COLO668 (cell line): ENCODE data around the gene TANC1.

Experiments used
- DNase-seq: peaks from one replicate; lab custom pipeline; 2025; ENCODE audit not compliant: unreplicated experiment; lab: John Stamatoyannopoulos, UW

Gene TANC1

DNA sequence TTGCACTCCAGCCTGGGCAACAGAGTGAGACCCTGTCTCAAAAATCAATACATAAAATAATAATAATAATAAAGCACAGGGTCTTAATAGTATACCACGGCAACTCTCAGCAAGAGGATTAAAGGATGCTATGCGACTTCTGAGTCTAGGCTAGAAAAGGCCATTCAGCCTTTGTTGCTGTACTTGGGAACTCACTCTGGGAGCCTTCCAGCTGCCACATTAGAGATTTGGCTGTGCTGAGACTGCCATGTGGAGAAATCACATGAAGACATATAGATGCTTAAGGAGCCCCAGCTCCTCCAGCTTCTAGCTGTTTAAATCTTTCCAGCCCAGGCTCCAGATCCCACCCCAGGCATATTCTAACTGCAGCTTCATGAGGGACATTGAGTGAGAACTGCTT is 8.2 kb upstream of the TANC1 start:
- DNase-seq: no peak

DNA sequence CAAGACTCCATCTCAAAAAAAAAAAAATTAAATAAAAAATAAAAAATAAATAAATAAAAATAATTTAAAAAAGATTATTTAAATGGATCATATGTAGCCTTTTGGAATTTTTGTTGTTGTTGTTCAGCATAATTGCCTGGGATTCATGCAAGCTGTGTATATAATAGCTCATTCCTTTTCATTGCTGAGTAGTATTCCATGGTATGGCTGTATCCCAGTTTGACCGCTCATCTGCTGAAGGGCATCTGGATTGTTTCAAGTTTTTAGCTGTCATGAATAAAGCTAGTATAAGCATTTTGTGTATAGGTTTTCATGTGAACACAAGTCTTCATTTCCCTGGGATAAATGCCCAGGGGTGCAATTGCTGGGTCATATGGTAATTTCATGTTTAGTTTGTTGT is 6.4 kb upstream of the TANC1 start:
- no peak for DNase-seq

DNA sequence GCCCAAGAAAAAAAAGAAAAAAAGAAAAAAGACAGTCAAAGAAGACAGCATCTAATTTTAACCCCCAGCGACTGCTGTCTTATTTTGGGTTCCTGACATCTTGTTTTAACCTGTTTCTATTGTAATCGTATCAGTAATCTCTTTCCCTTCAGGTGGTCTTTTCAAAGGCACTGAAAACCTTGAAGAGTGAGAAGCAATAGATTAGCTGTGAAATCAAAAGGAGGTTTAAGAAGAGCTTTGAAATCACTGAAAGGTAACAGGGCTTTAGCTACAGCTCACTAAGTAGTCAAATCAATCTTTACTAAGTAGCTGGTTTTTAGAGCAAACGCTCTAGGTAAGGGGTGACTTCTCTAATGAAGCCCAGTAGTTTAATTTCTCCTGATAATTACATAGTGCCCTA is 5.4 kb upstream of the TANC1 start:
- no peak for DNase-seq

- no peak for DNase-seq
These were observed 3.3 kb upstream of the TANC1 start for GRCh38 chr2:158965107-158965506.

GRCh38 chr2:158965641-158966040 is 2.8 kb upstream of the TANC1 start:
- no peak for DNase-seq

DNA sequence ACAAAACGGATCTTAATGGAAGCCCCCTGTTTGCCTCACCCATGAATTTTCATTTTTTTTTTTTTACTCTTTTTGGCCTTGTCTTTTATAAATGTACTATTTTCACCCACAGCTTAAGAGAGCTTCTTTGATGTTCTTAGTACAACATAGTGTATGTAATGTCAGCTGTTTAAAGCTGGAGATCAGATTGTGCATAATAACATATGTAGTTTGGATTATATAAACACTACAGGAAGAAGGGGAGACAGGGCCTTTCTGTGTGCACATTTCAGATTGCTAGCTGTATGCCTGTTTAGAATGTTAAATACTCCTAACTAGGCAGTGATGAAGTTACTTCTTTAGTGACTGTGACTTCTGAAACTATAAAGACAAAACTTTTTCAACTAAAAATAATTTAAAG is 2.1 kb upstream of the TANC1 start:
- DNase-seq: no peak

DNA sequence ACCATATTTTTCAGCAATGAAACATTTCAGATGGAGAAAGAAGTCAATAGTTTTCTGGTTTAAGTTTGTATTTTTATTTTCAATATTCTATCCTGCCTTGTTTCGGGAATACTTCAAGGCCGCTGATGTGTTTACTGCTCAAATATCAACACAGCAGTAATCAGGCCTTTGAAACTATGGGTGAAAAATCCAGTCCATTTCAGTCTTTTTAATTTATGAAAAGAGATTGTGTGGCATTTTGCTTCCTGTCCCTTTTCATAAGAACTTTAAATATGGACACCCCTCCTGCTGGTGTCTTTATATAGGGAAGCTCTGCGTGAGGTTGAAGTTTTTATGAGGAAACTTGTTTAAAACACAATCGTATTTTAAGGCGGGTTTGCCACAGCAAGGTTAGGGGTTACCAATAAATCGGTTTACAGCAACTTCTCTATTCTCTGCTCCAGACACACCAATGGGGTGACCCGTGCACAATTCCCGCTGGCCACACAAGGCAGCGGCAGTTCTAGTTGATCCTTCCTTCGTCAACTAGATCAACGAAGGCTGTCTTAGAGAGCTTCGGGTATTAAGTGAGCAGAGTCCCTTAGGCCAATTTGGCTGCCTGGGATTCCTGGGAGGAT is 1.2 kb upstream of the TANC1 start:
- no peak for DNase-seq

GRCh38 chr2:158967731-158968395 is 577 bp upstream of the TANC1 start:
- DNase-seq: no peak

- DNase-seq: no peak
These were observed 798 bp downstream of the TANC1 start for GRCh38 chr2:158969162-158969714.

GRCh38 chr2:158969715-158970240 is 1.3 kb downstream of the TANC1 start:
- DNase-seq: peak; percentile 50

- no peak for DNase-seq
These were observed 1.9 kb downstream of the TANC1 start for GRCh38 chr2:158970241-158970751.

DNA sequence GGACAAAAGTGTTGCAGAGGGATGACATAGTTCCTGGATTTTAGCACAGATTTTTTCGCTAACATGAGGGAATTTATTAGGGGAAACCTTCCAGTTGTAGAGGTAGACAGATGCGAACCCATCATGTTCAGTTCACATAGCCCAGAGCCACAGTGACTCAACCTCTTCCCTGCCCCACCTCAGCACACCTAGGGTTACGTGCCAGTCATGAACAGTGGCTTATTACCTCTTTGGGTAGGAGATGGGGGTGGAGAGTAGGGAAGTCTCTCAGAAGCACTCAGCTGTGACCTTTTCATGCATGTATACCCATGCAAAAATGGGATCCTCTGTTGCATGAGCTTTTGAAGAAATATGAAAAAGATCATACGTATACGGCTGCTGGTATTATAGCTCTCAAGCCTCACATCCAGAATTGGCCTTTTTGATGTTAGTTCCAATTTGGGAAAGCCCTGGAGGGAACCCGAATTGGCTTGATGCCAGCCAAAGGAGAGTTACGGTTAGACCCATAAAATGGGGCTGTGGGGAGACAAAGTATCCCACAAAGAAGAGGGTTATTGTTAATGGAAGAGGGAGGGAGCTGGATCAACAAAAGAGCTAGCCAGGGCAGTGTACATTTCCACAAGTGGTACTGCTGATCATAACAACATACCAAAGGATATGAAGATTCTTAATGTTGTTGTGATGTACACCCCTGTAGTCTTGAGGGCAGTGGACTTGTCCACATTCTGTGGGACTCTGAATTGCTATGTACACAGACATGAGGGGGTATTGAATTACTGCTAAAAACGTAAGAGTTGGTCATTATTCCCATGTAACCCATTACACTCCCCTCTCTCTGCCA is 4.9 kb downstream of the TANC1 start:
- peak; percentile 85 for DNase-seq

- DNase-seq: no peak
These were observed 7.0 kb downstream of the TANC1 start for GRCh38 chr2:158975271-158975921.

DNA sequence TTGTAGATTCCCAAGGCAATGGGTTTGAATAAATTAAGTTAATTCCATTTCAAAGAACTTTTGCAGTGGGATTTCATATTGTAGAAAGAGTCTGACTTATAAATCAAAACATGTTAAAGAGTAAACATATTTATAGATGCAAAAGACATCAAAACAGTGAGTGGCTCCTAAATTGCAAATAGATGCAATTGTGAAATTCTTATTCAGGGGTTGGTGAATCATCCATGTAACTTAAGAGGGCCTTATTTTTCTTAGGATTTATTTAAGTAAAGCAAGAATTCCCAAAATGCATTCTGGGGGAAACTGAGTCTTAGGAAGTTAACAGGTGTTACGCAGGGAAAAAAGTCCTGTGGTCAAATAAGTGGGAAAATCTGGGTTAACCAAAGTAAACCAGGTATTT is 11.3 kb downstream of the TANC1 start:
- no peak for DNase-seq

DNA sequence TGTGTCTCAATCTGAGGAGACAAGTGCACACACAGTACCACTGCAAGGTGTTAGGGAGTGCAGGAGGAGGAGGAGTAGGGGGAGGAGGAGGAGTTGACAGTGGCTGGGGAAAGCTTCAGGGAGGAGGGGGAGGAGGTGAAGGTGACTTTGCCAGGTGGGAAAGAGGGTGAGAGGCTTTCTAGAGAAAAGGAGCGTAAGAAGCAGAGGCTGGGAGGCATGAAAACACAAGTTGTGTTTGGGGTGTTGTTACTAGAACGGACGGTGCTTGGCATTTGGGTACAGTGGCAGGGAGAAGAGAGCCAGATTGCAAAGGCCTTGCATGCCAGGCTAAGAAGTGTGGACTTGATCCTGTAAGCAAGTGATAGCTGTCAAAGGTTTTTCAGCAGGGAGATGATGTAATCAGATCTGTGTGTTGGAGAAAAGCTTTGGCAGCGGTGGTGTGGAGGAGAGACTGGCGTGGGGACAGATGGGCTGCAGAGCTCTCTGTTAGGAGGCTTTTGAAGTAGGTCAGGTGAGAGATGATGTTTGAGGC is 16.2 kb downstream of the TANC1 start:
- peak; percentile 27 for DNase-seq

DNA sequence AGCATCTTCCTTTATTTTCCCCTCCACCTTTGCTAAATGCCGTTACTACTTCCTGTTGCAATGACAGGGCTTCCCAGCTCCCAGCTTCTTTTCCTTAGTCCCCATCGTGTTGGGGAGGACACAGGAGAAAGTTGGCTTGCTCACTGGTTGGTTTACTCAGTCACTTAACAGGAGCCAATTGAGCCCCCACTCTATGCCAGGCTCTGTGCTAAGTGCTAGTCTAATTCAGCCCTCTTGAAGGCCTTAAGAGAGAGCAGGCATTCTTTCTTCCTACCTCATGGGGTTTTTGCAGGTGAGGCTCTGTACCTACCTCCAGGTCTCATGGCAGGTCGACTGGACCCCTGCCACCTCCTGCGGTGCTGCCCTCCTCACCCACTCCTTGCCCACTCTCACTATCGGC is 20.1 kb downstream of the TANC1 start:
- no peak for DNase-seq

GRCh38 chr2:158989165-158989564 is 20.7 kb downstream of the TANC1 start:
- DNase-seq: no peak

GRCh38 chr2:158990397-158991214 is 22.2 kb downstream of the TANC1 start:
- no peak for DNase-seq

- no peak for DNase-seq
These were observed 24.6 kb downstream of the TANC1 start for GRCh38 chr2:158993030-158993429.
